Measurements from ENCODE around the gene RNLS. TPM values are rescaled to one million over a fixed set of nuclear protein-coding genes. Genes with fewer than 3 reads are reported as not detected.
A peak's percentile ranks its signal among the peaks of the same experiment; 100 is the strongest.
"Not testable (repeated sequence)": the region's sequence is repeated elsewhere in the genome, so short reads cannot be mapped to it uniquely, and the experiment has no call there.

RNLS gene
- total and polyA plus RNA-seq, 5 experiments from 2014 or later = 2.2 to 3.8 (median 3.1) TPM

DNA sequence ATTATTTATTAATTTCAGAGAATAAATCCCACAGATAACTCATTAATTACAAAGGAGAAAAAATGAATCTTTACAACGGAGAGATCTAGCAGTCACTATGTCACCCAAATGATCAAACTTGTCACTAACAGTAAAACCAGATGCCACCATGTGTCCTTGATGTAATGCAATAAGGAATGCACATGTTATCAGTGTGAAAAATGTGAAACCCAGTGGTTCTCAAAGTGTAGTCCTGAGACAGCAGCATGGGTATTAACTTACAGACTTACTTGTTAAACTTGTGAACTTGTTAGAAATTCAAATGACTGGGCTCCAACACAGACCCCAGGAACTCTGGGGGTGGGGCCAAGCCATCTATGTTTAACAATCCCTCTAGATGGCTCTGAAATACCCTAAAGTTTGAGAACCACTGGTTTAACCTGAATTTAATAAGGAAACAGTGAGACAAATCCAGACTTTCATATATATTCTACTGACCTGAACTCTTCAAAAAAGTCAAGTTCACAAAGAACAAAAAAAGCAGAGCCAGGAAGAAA is 77.4 kb downstream of the RNLS start:
- ATAC-seq (no peak), DNase-seq (no peak)
- no peak overlapping the region for H3K4me3 Mint-ChIP-seq
- peaks cover 0 to 2% (median 0%) of the 10 kb centered on the region in 4 donors for H3K4me1 Mint-ChIP-seq
- no peak overlapping the region for H3K27ac Mint-ChIP-seq
- peaks cover 0 to 3% (median 3%) of the 10 kb centered on the region in 5 donors for H3K27me3 Mint-ChIP-seq
- POLR2A ChIA-PET = no interaction called here
- peaks cover 0 to 2% (median 0%) of the 10 kb centered on the region in 9 donors for H3K9me3 Mint-ChIP-seq
- H3K36me3 Mint-ChIP-seq = peaks cover 0 to 11% (median 0%) of the 10 kb centered on the region in 3 donors

DNA sequence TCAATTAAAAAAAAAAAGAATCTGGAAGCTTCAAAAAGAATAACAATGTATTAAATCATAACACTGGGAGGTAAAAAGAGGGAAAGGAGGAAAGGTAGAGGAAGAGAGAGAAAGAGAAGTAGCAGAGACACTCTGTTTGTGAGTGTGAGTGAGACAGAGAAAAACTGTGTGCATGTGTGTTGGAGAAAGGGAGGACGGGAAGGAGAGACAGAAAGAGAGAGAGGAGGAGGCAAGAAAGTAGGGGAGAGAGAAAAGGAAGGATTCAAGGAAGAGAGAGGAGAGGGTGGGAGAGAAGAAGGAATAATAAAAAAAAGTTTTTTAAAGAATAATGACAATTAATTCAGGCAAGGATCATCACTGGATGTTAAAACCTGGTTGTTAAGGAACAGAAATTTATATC is 77.9 kb downstream of the RNLS start:
- Mint-ChIP-seq H3K4me3 (no peak overlapping the region), H3K27ac (peak overlapping the region in 1 of 10 donors; percentile 48)
- POLR2A ChIA-PET = no interaction called here

DNA sequence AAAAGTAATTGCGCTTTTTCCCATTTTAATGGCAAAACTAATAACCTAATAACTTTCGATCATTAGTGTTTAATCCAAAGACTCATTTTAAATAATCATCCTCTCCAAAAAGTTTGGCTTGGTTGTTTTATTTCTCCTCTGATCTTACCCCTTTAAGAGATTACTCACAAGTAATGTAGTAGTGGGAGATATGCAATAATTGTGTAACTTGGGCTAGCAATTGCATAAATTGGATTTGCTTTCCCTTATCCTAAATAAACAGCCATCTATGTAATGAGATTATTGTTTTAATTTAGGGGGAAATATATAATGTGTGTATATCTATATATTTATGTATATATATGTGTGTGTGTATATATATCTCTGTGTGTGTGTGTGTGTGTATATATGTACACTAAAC is 82.5 kb downstream of the RNLS start:
- POLR2A ChIA-PET = no interaction called here
- H3K27ac Mint-ChIP-seq = no peak overlapping the region

More for the DNA sequence above, 77.9 kb downstream of the RNLS start:
- peaks cover 0 to 2% (median 0%) of the 10 kb centered on the region in 4 donors for H3K4me1 Mint-ChIP-seq
- H3K36me3 Mint-ChIP-seq = peaks cover 0 to 11% (median 0%) of the 10 kb centered on the region in 3 donors
- DNase-seq (no peak), ATAC-seq (no peak)
- H3K9me3 Mint-ChIP-seq = peaks cover 0 to 2% (median 0%) of the 10 kb centered on the region in 9 donors
- peaks cover 0 to 3% (median 3%) of the 10 kb centered on the region in 5 donors for H3K27me3 Mint-ChIP-seq

DNA sequence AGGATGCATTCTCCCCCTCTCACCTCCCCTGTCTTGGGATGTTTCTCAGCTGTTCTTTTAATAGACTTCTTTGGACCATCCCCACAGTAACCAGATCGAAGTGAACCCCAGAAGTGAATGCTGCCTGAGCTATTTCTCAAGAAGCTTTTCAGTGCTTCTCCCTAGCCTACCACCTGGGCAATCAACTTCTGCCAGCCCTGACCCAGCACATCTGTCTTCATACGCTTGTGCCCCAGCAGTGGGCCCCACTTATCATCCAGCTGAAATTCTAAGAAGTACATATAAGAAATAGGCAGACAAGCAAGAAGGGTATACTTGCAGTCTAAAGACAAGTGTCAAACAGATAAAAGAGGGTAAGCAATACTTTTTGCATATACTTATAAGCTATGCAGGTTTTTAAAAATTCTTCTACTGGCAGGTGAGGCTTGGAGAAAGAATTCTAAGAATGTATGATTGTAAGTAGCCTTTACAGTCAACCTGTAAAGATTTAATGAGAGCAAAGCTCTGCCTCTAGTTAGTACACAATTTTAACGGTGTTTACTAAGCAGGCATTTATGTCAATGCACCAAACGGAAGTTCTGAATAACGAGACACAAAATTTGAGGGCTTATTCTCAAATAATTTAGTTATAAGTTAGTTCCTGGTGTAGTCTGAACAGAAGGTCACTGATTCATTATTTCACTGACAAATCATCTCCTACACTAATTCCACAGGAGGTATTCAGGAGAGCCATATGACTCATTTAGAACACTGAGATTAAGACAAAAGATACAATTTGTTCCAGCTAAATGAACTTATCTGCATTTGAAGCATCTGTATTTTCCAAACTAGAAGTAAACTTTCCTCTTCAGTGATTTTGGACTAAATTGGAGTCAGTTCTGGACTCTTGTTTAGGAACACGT is 83.3 kb downstream of the RNLS start:
- ATAC-seq = no peak
- peaks cover 5 to 20% (median 7%) of the 10 kb centered on the region in 4 donors for H3K4me1 Mint-ChIP-seq
- peaks cover 0 to 5% (median 0%) of the 10 kb centered on the region in 5 donors for H3K27me3 Mint-ChIP-seq
- H3K36me3 Mint-ChIP-seq = peaks cover 0 to 7% (median 0%) of the 10 kb centered on the region in 3 donors
- no peak for DNase-seq
- no peak overlapping the region for H3K4me3 Mint-ChIP-seq
- peaks cover 0 to 2% (median 0%) of the 10 kb centered on the region in 9 donors for H3K9me3 Mint-ChIP-seq
- no peak overlapping the region for H3K27ac Mint-ChIP-seq
- POLR2A ChIA-PET = no interaction called here

More for the DNA sequence above, 82.5 kb downstream of the RNLS start:
- DNase-seq = no peak
- Mint-ChIP-seq H3K9me3 (peaks cover 0 to 2% (median 0%) of the 10 kb centered on the region in 9 donors), H3K27me3 (peaks cover 0 to 4% (median 3%) of the 10 kb centered on the region in 5 donors), H3K4me3 (no peak overlapping the region), H3K4me1 (peaks cover 5 to 12% (median 6%) of the 10 kb centered on the region in 4 donors), H3K36me3 (peaks cover 0 to 11% (median 0%) of the 10 kb centered on the region in 3 donors)
- ATAC-seq = no peak

DNA sequence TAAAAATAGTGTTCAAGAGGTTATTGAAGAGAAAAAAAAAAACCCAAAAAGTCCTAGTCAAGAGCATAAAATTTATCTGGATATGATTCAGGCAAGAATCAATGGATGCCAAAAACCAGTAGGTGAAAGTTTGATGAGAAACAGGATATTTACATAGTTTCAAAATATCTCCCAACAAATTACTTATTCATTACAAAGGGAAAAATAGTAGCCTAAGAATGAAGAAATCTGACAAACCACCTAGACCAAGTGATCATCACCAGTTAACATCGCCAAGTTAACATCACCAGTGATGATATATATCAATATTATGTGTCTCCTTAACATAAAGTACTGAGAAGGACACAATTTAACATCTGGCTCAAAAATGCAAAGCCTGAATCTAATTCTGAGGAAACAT is 85.2 kb downstream of the RNLS start:
- peaks cover 0 to 2% (median 0%) of the 10 kb centered on the region in 9 donors for H3K9me3 Mint-ChIP-seq
- no peak overlapping the region for H3K4me3 Mint-ChIP-seq
- peaks cover 0 to 5% (median 0%) of the 10 kb centered on the region in 5 donors for H3K27me3 Mint-ChIP-seq
- ATAC-seq (no peak), DNase-seq (no peak)
- POLR2A ChIA-PET = no interaction called here
- peaks cover 5 to 27% (median 7%) of the 10 kb centered on the region in 4 donors for H3K4me1 Mint-ChIP-seq
- H3K27ac Mint-ChIP-seq = no peak overlapping the region
- H3K36me3 Mint-ChIP-seq = peaks cover 0 to 4% (median 0%) of the 10 kb centered on the region in 3 donors

DNA sequence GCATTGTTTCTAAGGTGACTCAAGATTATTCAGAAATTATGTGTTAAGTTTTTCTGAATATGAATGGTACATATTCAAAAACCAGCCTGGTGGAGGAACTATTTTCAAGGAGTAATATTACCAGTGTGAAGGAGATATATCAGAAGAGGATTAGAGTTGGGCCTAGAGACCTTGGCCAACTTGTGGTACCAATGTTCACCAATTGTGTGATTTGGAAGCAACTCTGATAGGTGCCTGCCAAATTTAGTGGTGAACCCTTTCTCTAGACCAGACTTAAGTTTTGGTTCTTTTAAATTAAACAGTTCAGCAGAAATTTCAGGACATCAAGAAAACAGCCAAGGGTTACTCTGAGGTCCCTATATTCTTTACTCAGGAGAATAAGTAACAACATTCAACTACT is 88.6 kb downstream of the RNLS start:
- Mint-ChIP-seq H3K27me3 (peaks cover 0 to 5% (median 0%) of the 10 kb centered on the region in 5 donors), H3K27ac (no peak overlapping the region), H3K4me1 (peaks cover 7 to 45% (median 18%) of the 10 kb centered on the region in 4 donors), H3K4me3 (no peak overlapping the region), H3K36me3 (no peaks in the 10 kb centered on the region), H3K9me3 (no peaks in the 10 kb centered on the region)
- POLR2A ChIA-PET = no interaction called here
- ATAC-seq (no peak), DNase-seq (no peak)

DNA sequence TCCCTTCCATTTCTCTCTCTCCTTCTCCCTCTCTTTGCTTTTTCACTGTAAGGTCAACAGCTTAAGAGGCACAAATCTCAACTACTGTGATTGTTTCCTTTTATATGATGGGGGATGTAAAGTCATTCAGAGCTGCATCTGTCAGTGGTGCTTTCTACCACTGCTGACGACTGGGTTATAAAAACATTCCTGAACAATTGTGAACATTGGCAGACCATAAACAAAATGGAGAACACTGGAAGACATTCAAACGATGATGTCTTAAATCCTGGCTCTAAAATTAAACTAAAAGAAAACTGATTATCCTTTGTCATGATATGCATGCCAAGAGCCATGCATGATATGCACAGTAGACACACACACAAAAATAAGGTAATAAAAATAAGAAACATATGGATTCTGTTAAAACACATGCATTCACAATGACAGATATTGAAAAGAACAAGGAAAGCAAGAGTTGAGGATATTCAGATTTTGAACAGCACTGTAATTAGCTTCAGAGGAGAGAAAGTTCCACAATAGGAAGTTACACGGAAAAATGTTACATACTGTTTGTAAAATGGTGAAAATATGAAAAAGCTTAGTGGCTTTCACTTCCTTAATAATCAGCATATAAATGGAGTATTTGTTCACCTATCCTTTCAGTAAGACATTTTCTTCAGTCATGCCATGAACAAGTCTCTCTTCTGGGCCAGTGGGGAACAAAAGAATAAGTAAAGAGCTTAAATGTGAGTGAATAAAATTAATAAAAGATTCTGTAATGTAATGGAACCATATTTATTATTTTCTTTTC is 89.2 kb downstream of the RNLS start:
- peaks cover 0 to 5% (median 0%) of the 10 kb centered on the region in 5 donors for H3K27me3 Mint-ChIP-seq
- peaks cover 7 to 51% (median 24%) of the 10 kb centered on the region in 4 donors for H3K4me1 Mint-ChIP-seq
- ATAC-seq (no peak), DNase-seq (no peak)
- H3K36me3 Mint-ChIP-seq = no peaks in the 10 kb centered on the region
- POLR2A ChIA-PET = interaction anchor here (0.5 kb wide), 1 partner anchor 132 kb away, joined by 3 read pairs; no protein-coding TSS in a partner anchor
- no peak overlapping the region for H3K27ac Mint-ChIP-seq
- H3K9me3 Mint-ChIP-seq = no peaks in the 10 kb centered on the region
- H3K4me3 Mint-ChIP-seq = no peak overlapping the region

DNA sequence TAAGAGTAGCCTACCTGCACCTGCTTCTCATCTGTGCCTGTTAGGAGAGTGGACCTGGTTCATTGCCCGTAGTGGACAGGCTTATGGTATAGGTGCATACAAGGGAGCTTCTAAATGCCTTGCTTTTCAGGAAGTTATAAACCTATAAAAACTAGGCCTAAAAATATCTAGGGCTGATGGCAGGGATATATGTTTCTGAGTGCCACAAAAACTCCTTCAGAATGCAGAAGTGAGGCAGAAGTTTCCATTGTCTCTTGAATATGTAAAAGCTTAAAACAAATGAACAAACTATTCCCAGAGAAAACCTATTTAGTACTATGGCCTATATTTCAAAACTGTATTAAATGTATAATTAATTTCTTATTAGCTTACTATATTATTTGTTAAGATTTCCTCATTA is 91.8 kb downstream of the RNLS start:
- Mint-ChIP-seq H3K27ac (peak overlapping the region in 1 of 10 donors; percentile 5), H3K36me3 (peaks cover 0 to 5% (median 4%) of the 10 kb centered on the region in 3 donors), H3K4me3 (no peak overlapping the region), H3K4me1 (peaks cover 5 to 44% (median 19%) of the 10 kb centered on the region in 4 donors), H3K27me3 (peaks cover 0 to 5% (median 0%) of the 10 kb centered on the region in 5 donors), H3K9me3 (peaks cover 0 to 4% (median 0%) of the 10 kb centered on the region in 9 donors)
- POLR2A ChIA-PET = no interaction called here
- ATAC-seq = no peak
- no peak for DNase-seq

DNA sequence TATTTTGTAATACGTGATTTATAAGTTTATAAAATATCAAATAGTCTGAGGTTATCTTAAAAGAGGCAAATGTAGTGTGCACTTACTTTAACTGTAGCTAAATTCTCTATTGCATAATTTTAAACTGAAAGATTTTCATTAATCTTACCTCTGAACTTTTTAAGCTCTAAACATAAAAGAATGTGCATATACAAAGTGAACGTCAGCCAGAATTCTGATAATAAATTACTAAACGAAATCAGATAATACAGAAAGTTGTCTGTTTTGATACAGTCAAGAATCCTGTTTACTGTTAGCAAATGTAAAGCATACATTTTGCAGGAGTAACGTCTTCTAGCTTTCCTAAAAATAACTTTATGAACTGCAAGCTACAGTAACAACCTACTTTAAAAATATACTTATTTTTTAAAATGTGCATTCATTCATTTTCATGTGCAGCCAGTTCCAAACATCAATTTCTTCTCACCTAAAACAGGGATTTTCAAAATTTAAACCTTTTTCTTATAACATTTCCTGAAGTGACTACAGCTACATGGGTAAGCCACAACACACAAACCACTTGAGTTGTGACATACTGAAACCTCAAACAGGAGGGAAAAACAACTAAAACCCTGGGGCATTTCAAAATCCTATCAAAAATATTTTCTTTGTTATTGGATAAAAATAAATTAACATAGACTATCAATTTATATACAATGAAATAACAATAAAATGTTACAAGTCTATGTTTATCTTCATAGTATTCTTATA is 92.7 kb downstream of the RNLS start:
- Mint-ChIP-seq H3K9me3 (peaks cover 0 to 4% (median 0%) of the 10 kb centered on the region in 9 donors), H3K36me3 (peaks cover 0 to 6% (median 5%) of the 10 kb centered on the region in 3 donors), H3K27ac (no peak overlapping the region), H3K4me3 (peak overlapping the region in 2 of 10 donors; percentile 4 to 10), H3K27me3 (peaks cover 0 to 2% (median 0%) of the 10 kb centered on the region in 5 donors), H3K4me1 (peaks cover under 1 to 37% (median 19%) of the 10 kb centered on the region in 4 donors)
- ATAC-seq (no peak), DNase-seq (peak in 3 of 10 donors; percentile 12 to 28 (median 22))
- POLR2A ChIA-PET = no interaction called here

DNA sequence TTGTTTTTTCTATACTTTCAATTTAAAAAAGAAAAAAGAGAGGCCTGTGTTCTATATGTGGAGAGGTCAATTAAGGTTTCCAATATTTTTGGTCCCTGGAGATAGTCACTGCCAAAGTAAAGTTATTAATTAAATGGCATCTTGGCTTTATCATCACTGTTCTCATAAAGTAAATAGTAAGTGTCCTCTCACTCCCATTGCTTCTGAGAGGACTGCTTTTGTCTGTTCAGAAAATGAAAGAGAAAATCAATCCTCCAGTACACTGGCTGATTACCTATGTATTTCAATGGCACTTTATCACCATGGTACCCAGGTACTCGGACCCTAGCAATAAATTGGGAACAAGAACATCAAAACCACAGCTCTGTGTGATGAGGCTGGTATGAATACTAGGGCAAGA is 94.0 kb downstream of the RNLS start:
- H3K27ac Mint-ChIP-seq = no peak overlapping the region
- H3K27me3 Mint-ChIP-seq = no peaks in the 10 kb centered on the region
- H3K4me1 Mint-ChIP-seq = peaks cover 0 to 27% (median 19%) of the 10 kb centered on the region in 4 donors
- ATAC-seq (no peak), DNase-seq (no peak)
- H3K4me3 Mint-ChIP-seq = no peak overlapping the region
- H3K9me3 Mint-ChIP-seq = peaks cover 0 to 4% (median 0%) of the 10 kb centered on the region in 9 donors
- POLR2A ChIA-PET = no interaction called here
- peaks cover 0 to 6% (median 5%) of the 10 kb centered on the region in 3 donors for H3K36me3 Mint-ChIP-seq

DNA sequence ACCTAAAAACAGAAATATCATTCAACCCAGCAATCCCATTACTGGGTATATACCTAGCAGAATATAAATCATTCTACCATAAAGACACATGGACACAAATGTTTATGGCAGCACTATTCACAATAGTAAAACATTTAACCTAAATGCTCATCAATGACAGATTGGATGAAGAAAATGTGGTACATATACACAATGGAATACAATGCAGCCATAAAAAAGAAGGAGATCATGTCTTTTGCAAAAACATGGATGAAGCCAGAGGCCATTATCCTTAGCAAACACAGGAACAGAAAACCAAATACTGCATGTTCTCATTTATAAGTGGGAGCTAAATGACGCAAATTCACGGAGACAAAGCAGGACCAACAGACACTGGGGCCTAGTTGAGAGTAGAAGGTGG is 96.3 kb downstream of the RNLS start:
- H3K4me3 Mint-ChIP-seq, POLR2A ChIA-PET, H3K27me3 Mint-ChIP-seq, H3K27ac Mint-ChIP-seq, ATAC-seq, DNase-seq: not testable (repeated sequence)
- Mint-ChIP-seq H3K9me3 (peaks cover 0 to 11% (median 4%) of the 10 kb centered on the region in 9 donors), H3K36me3 (peaks cover 0 to 15% (median 11%) of the 10 kb centered on the region in 3 donors), H3K4me1 (peaks cover 0 to 24% (median 19%) of the 10 kb centered on the region in 4 donors)

DNA sequence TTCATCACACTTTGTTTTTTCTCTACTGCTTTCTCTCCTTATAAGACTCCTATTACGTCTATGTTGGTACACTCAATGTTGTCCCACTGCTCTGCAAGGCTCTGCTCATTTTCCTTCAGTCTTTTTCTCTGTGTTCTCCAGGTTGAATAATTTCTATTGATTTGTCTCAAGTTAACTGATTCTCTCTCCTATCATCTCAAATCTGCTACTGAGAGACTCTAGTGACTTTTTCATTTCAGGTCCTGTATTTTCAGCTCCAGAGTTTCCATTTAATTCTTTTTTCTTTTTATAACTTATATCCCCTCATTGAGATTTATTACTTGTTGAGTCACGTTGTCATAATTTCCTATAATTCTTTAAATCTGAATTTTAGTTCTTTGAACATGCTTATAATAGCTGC is 100.9 kb downstream of the RNLS start:
- DNase-seq (no peak), ATAC-seq (no peak)
- POLR2A ChIA-PET = no interaction called here
- H3K36me3 Mint-ChIP-seq = peaks cover 0 to 17% (median 8%) of the 10 kb centered on the region in 3 donors
- peaks cover 0 to 12% (median 4%) of the 10 kb centered on the region in 9 donors for H3K9me3 Mint-ChIP-seq
- H3K4me3 Mint-ChIP-seq = no peak overlapping the region
- H3K27me3 Mint-ChIP-seq = peaks cover 0 to 3% (median 2%) of the 10 kb centered on the region in 5 donors
- no peak overlapping the region for H3K27ac Mint-ChIP-seq
- no peaks in the 10 kb centered on the region for H3K4me1 Mint-ChIP-seq
